K562 (cell line): ENCODE measurements around the gene GCC1. TPM values are rescaled to one million over a fixed set of nuclear protein-coding genes. Genes with fewer than 3 reads are reported as not detected.

ENCODE experiments used
- BRCA1 ChIP-seq, 2 experiments: fragments of 450-650 bp in 1 of 2; sonication (generic) in 1 of 2; formaldehyde crosslinking in 1 of 2; IDR thresholded peaks; 2 replicates each; pipeline versions ENCODE4 v1.5.0 to v1.6.1; 2017 to 2020; ENCODE audit warnings: mild to moderate bottlenecking in 1 of 2, missing genetic modification reagents in 1 of 2
- CREB3 ChIP-seq: fragments of 450-650 bp; conservative IDR thresholded peaks from 2 replicates; pipeline ENCODE4 v1.6.1; 2016; ENCODE audit warnings: missing genetic modification characterization, low read depth, mild to moderate bottlenecking, missing compliant biosample characterization, moderate library complexity
- CXXC5 ChIP-seq: fragments of 250-450 bp; sonication (Bioruptor Pico); IDR thresholded peaks from 2 replicates; pipeline ENCODE4 v1.8.0; 2022; ENCODE audit warnings: inconsistent platforms, mild to moderate bottlenecking, moderate library complexity
- DIDO1 ChIP-seq: fragments of 450-650 bp; IDR thresholded peaks from 2 replicates; pipeline ENCODE4 v1.6.1; 2016; ENCODE audit warnings: low read depth, missing biosample characterization, missing genetic modification characterization
- ERF ChIP-seq: fragments of 450-650 bp; formaldehyde crosslinking; IDR thresholded peaks from 2 replicates; pipeline ENCODE4 v1.4.0; 2020; ENCODE audit warnings: mild to moderate bottlenecking, mixed read lengths
- KAT7 ChIP-seq: sonication (generic); formaldehyde crosslinking; IDR thresholded peaks from 2 replicates; pipeline ENCODE4 v1.8.0; 2022; ENCODE audit warnings: missing genetic modification reagents, mild to moderate bottlenecking, borderline replicate concordance
- MAZ ChIP-seq, 2 experiments: fragments of 450-650 bp in 1 of 2; sonication (generic) in 1 of 2; formaldehyde crosslinking; IDR thresholded peaks in 1 of 2; conservative IDR thresholded peaks in 1 of 2; 2 replicates each; pipeline versions ENCODE4 v1.4.0 to v1.5.0; 2020; ENCODE audit warnings: mild to moderate bottlenecking in 1 of 2, missing genetic modification reagents in 1 of 2
- NBN ChIP-seq: fragments of 450-650 bp; IDR thresholded peaks from 2 replicates; pipeline ENCODE4 v1.6.1; 2016; ENCODE audit warnings: low read depth, mild to moderate bottlenecking
- NFATC3 ChIP-seq: fragments of 450-650 bp; IDR thresholded peaks from 2 replicates; pipeline ENCODE4 v1.6.1; 2017; ENCODE audit warnings: mild to moderate bottlenecking
- NR2C2 ChIP-seq, 2 experiments: fragments of 200-800 bp in 1 of 2; sonication (Bioruptor generic) in 1 of 2; sonication (generic) in 1 of 2; formaldehyde crosslinking in 1 of 2; IDR thresholded peaks; 2 replicates each; pipeline versions ENCODE4 v1.6.1 to v1.8.0; 2016 to 2022; ENCODE audit warnings: mild to moderate bottlenecking in 1 of 2, missing compliant biosample characterization in 1 of 2, missing genetic modification characterization in 1 of 2, missing genetic modification reagents in 1 of 2
- POLR2AphosphoS5 ChIP-seq: IDR thresholded peaks from 2 replicates; pipeline ENCODE4 v1.6.1; 2011; ENCODE audit warnings: mild to moderate bottlenecking, low read depth, low read length, moderate library complexity; ENCODE audit not compliant: control insufficient read depth, insufficient read depth
- POLR3G ChIP-seq: IDR thresholded peaks from 2 replicates; pipeline ENCODE4 v1.6.1; 2011; ENCODE audit not compliant: insufficient read length, insufficient replicate concordance; ENCODE audit errors: extremely low read depth
- TBP ChIP-seq: optimal IDR thresholded peaks from 2 replicates; pipeline ENCODE3; 2011; ENCODE audit warnings: low read depth, low read length, improper control_type of control experiment
- ZBTB11 ChIP-seq, 3 experiments: fragments of 200-800 bp in 1 of 3; fragments of 250-450 bp in 1 of 3; fragments of 450-650 bp in 1 of 3; sonication (Bioruptor Pico) in 1 of 3; sonication (Bioruptor generic) in 1 of 3; formaldehyde crosslinking in 1 of 3; IDR thresholded peaks; 2 replicates each; pipeline versions ENCODE4 v1.6.1 to v1.8.0; 2016 to 2022; ENCODE audit warnings: mild to moderate bottlenecking in 2 of 3, missing genetic modification characterization in 2 of 3, missing compliant biosample characterization in 1 of 3, moderate library complexity in 1 of 3
- ZNF133 ChIP-seq: fragments of 250-450 bp; sonication (Bioruptor Pico); IDR thresholded peaks from 2 replicates; pipeline ENCODE4 v1.4.0; 2020; ENCODE audit warnings: mild to moderate bottlenecking
- ZNF316 ChIP-seq: fragments of 450-650 bp; IDR thresholded peaks from 2 replicates; pipeline ENCODE4 v1.6.1; 2016
- ZNF324 ChIP-seq: fragments of 250-450 bp; sonication (Bioruptor Pico); IDR thresholded peaks from 2 replicates; pipeline ENCODE4 v1.4.0; 2020; ENCODE audit warnings: mild to moderate bottlenecking
- ZNF408 ChIP-seq: fragments of 250-450 bp; sonication (Bioruptor Pico); IDR thresholded peaks from 2 replicates; pipeline ENCODE4 v1.4.0; 2020; ENCODE audit warnings: low read depth, mild to moderate bottlenecking, moderate library complexity
- ZNF639 ChIP-seq, 2 experiments: fragments of 200-800 bp in 1 of 2; sonication (Bioruptor generic) in 1 of 2; sonication (generic) in 1 of 2; formaldehyde crosslinking in 1 of 2; IDR thresholded peaks in 1 of 2; conservative IDR thresholded peaks in 1 of 2; 2 replicates each; pipeline versions ENCODE4 v1.5.0 to v1.6.1; 2016 to 2020; ENCODE audit warnings: missing compliant biosample characterization in 1 of 2, missing genetic modification characterization in 1 of 2, missing genetic modification reagents in 1 of 2
- polyA plus RNA-seq, 8 experiments: library from polyadenylated mRNA; depleted of rRNA in 4 of 8; stranded (reverse) in 5 of 8; unstranded in 3 of 8; fragments of >200 nt; fragmentation: Nextera tagmentation in 2 of 8; fragmentation: Illumina TruSeq in 1 of 8; extraction: Ambion mirVana in 2 of 8; extraction: Trizol in 1 of 8; gene quantifications; 2 replicates each; pipeline versions ENCODE4 v1.2.1 to v1.2.3, GENCODE V29; 2011 to 2014; ENCODE audit warnings: inconsistent platforms in 1 of 8, missing spikeins in 1 of 8
- total RNA-seq, 7 experiments: library from RNA; depleted of rRNA in 6 of 7; stranded (reverse); fragments of >200 nt in 6 of 7; fragmentation: Illumina TruSeq in 2 of 7; extraction: Trizol in 2 of 7; gene quantifications; 2 replicates each; pipeline versions ENCODE4 v1.2.1 to v1.2.3, GENCODE V29; 2011 to 2021; ENCODE audit warnings: low replicate concordance in 1 of 7

Gene GCC1
- total and polyA plus RNA-seq, 9 of the 15 experiments (the other 6 are each of a cell fraction or from before 2014, with no cell fraction given), result 1.9 to 19.8 (median 10.9) TPM

GRCh38 chr7:127585044-127585953 is at the start of gene GCC1 (continued):
- TF ChIP-seq CREB3, result 0 out of 2 replicates have a peak, but pooled peaks have one; percentile 74
- 0 out of 2 replicates have a peak, but pooled peaks have one; percentile 59 for TF ChIP-seq ERF
- 0 out of 2 replicates have a peak, but pooled peaks have one; percentile 9 for TF ChIP-seq NR2C2 (CRISPR knock-in tag; IDR thresholded peaks at IDR 0.05)
- TF ChIP-seq NR2C2 (tag; IDR thresholded peaks at IDR 0.05), result peak; percentile 65
- peak in 2 of 3 experiments; percentile 85 to 97; a peak in 5 of 6 replicates for TF ChIP-seq ZBTB11 (CRISPR knock-in tag; IDR thresholded peaks at IDR 0.05)
- TF ChIP-seq NBN, result peak; percentile 74; the same call in 1 of the 2 replicates
- TF ChIP-seq TBP, result peak; percentile 63
- TF ChIP-seq POLR2AphosphoS5, result peak; percentile 90
- no peak for TF ChIP-seq ZNF408 (CRISPR knock-in tag)
- no peak for TF ChIP-seq BRCA1 (IDR thresholded peaks at IDR 0.05)
- TF ChIP-seq BRCA1 (CRISPR knock-in tag; IDR thresholded peaks at IDR 0.05), result no peak
- TF ChIP-seq ZNF133, result peak; percentile 41; the same call in 1 of the 2 replicates
- TF ChIP-seq ZNF316, result no peak
- TF ChIP-seq NFATC3, result no peak
- no peak for TF ChIP-seq ZNF639 (CRISPR knock-in tag; conservative IDR thresholded peaks at IDR 0.05 in 1 of 2, IDR thresholded peaks at IDR 0.05 in 1 of 2)
- TF ChIP-seq MAZ (CRISPR knock-in tag; conservative IDR thresholded peaks at IDR 0.05 in 1 of 2, IDR thresholded peaks at IDR 0.05 in 1 of 2), result peak; percentile 75 to 81; a peak in 2 of 4 replicates
- peak; percentile 97 for TF ChIP-seq CXXC5 (CRISPR knock-in tag)
- TF ChIP-seq KAT7 (CRISPR knock-in tag), result no peak; the same call in 1 of the 2 replicates
- 0 out of 2 replicates have a peak, but pooled peaks have one; percentile 25 for TF ChIP-seq ZNF324 (CRISPR knock-in tag)
- no peak for TF ChIP-seq POLR3G
- peak; percentile 58; the same call in 1 of the 2 replicates for TF ChIP-seq DIDO1
